Coronary artery (tissue), 2 donors: Measurements from ENCODE around the gene ID2.

ENCODE experiments used
- DNase-seq: peaks from one replicate; pipeline ENCODE4 v3.0.0-alpha.2; 2017; ENCODE audit warnings: low spot score
- H3K27ac ChIP-seq, 2 donors: fragments of 200-600 bp; sonication (generic); one replicate each; pipeline ENCODE4 v1.5.1; 2016 to 2019
- H3K4me3 ChIP-seq: fragments of 200-600 bp; sonication (generic); 2 replicates; pipeline ENCODE4 v1.5.1; 2016; ENCODE audit warnings: mild to moderate bottlenecking, moderate library complexity
- TF ChIP-seq, protein P1 (sequence below): fragments of 200-600 bp; sonication (generic); IDR thresholded peaks from one replicate; pipeline ENCODE4 v1.5.1; 2019; ENCODE audit warnings: antibody characterized with exemption

ID2 gene

GRCh38 chr2:8648441-8649213 lies 33.2 kb upstream of the ID2 start:
- TF ChIP-seq, protein P1, sequence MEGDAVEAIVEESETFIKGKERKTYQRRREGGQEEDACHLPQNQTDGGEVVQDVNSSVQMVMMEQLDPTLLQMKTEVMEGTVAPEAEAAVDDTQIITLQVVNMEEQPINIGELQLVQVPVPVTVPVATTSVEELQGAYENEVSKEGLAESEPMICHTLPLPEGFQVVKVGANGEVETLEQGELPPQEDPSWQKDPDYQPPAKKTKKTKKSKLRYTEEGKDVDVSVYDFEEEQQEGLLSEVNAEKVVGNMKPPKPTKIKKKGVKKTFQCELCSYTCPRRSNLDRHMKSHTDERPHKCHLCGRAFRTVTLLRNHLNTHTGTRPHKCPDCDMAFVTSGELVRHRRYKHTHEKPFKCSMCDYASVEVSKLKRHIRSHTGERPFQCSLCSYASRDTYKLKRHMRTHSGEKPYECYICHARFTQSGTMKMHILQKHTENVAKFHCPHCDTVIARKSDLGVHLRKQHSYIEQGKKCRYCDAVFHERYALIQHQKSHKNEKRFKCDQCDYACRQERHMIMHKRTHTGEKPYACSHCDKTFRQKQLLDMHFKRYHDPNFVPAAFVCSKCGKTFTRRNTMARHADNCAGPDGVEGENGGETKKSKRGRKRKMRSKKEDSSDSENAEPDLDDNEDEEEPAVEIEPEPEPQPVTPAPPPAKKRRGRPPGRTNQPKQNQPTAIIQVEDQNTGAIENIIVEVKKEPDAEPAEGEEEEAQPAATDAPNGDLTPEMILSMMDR, result no peak
- no peak for DNase-seq
- Histone ChIP-seq H3K27ac (no peak overlapping the region), H3K4me3 (no peak overlapping the region)

- H3K27ac ChIP-seq, result no peak overlapping the region
- no peak overlapping the region for H3K4me3 ChIP-seq
- TF ChIP-seq, protein P1, result no peak
- no peak for DNase-seq
These were observed 32.1 kb upstream of the ID2 start for GRCh38 chr2:8649718-8650117.

DNA sequence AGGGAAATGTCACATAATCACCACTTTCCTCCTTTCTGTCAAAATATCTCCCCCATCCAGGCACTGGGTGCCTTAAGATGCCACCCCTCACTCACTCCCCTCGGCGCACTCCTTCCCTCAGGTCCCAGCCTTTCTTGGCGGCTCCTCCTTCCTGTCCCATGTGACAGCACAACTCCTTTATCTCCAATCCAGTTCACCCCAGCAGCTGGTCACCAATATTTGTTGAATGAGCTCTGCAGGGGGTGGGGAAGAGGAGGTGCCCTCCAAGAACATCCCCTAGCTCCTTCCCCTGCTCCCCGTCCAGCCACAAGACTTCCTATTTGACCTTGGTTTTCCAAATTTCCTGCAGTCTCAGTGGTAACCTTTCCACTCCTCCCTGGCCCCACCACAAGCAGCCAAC lies 31.6 kb upstream of the ID2 start:
- no peak for DNase-seq
- H3K27ac ChIP-seq, result no peak overlapping the region
- TF ChIP-seq, protein P1, result no peak
- H3K4me3 ChIP-seq, result no peak overlapping the region

DNA sequence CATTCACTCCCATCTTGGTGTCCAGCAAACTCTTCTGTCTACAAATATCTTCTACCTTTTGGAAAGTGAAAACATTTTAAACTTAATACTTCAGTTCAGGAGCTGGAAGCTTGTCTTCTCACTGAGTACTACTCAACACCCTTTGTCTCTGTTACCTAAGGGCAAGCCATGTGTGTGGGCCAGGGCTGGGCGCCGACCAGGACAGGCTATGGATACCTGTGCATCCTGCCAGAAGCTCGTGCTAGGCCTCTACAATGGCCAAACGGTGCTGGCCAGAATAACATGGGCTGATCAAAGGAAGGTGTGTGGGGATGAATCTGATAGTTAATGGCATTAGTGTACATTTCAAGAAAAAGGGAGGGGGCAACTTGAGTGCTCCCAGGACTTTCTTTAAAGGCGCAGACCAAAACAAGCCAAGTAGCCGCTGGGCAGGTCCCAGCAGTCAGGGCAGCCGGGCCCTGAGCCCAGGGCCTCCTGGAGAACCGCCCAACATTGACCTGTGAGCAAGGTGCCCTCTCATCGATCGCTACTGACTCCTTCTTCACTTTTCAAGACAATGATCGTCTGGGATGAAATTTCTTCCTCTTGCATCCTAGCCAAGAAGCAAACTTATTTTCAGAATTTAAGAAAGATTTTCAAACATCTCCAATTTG lies 29.0 kb upstream of the ID2 start:
- DNase-seq, result no peak
- Histone ChIP-seq H3K27ac (no peak overlapping the region), H3K4me3 (no peak overlapping the region)
- TF ChIP-seq, protein P1, result no peak

GRCh38 chr2:8653485-8653884 lies 28.4 kb upstream of the ID2 start:
- TF ChIP-seq, protein P1, result no peak
- no peak overlapping the region for H3K4me3 ChIP-seq
- no peak overlapping the region for H3K27ac ChIP-seq
- DNase-seq, result no peak

- DNase-seq, result no peak
- H3K27ac ChIP-seq, result no peak overlapping the region
- no peak overlapping the region for H3K4me3 ChIP-seq
- TF ChIP-seq, protein P1, result no peak
These were observed 27.8 kb upstream of the ID2 start for GRCh38 chr2:8654041-8654440.

DNA sequence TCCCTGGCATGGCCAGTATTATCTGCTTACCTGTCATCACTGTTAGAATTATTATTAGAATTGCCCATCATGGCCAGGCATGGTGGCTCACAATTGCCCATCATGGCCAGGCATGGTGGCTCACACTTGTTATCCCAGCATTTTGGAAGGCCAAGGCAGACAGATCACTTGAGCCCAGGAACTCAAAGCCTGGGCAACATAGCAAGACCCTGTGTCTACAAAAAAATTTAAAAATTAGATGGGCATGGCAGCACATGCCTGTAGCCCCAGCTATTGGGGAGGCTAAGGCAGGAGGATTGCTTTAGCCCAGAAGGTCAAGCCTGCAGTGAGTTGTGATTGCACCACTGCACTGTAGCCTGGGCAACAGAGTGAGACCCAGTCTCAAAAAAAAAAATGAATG lies 27.4 kb upstream of the ID2 start:
- H3K27ac ChIP-seq, result no peak overlapping the region
- TF ChIP-seq, protein P1, result no peak
- DNase-seq, result no peak
- no peak overlapping the region for H3K4me3 ChIP-seq
